ENCODE measurements around the gene ARL14EPL.

DNA sequence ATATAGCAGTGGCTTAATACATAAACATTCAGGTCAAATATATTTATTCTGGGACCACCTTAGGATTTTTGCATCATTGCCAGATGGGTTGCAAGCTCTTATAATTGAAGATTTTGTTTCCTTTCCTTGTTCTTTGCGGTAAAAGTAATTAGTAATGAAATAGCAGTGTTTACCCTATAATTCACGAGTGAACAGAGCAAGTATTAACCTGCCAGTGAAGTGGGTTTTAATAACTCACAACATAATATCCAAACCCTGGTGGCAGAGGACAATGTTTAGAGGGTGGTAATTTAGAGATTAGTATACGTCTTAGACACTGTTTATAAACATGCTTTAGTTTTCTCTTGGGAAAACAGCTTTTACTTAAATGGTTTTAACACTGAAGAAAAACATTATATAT is 11.8 kb downstream of the ARL14EPL start:
- TF ChIP-seq, protein P1, sequence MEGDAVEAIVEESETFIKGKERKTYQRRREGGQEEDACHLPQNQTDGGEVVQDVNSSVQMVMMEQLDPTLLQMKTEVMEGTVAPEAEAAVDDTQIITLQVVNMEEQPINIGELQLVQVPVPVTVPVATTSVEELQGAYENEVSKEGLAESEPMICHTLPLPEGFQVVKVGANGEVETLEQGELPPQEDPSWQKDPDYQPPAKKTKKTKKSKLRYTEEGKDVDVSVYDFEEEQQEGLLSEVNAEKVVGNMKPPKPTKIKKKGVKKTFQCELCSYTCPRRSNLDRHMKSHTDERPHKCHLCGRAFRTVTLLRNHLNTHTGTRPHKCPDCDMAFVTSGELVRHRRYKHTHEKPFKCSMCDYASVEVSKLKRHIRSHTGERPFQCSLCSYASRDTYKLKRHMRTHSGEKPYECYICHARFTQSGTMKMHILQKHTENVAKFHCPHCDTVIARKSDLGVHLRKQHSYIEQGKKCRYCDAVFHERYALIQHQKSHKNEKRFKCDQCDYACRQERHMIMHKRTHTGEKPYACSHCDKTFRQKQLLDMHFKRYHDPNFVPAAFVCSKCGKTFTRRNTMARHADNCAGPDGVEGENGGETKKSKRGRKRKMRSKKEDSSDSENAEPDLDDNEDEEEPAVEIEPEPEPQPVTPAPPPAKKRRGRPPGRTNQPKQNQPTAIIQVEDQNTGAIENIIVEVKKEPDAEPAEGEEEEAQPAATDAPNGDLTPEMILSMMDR (IDR thresholded peaks at IDR 0.05; ENCODE audit: insufficient read depth, low read length, poor library complexity, severe bottlenecking): no peak
- TF ChIP-seq EZH2phosphoT487 (conservative IDR thresholded peaks at IDR 0.05; ENCODE audit: low read length): no peak

All from SU-DHL-6 (cell line).